OCI-LY3 (cell line): ENCODE results near the gene RNF186.

ENCODE experiments used
- CTCF ChIP-seq: fragments of 200-600, 300-600 bp; sonication (generic); IDR thresholded peaks from 2 replicates; pipeline ENCODE4 v1.5.1; 2014; ENCODE audit warnings: antibody characterized with exemption, low read length, low read depth
- EZH2phosphoT487 ChIP-seq: fragments of 200-600 bp; shearing (Covaris generic); IDR thresholded peaks from 2 replicates; pipeline ENCODE4 v1.6.1; 2018; ENCODE audit warnings: antibody characterized with exemption, mixed run types, low read depth

GRCh38 chr1:19817160-19817559 is 2.1 kb upstream of the RNF186 start:
- TF ChIP-seq CTCF = no peak
- no peak for TF ChIP-seq EZH2phosphoT487
